HT-29 (cell line): ENCODE measurements around the gene HES6. TPM values are rescaled to one million over a fixed set of nuclear protein-coding genes. Genes with fewer than 3 reads are reported as not detected.

Experiments used
- DNase-seq: peaks from one replicate; pipeline ENCODE4 v3.0.0-alpha.2; 2015; ENCODE audit warnings: low spot score
- total RNA-seq: library from RNA; depleted of rRNA; stranded (reverse); fragments of >200 nt; shearing (Covaris generic); gene quantifications from 2 replicates; pipeline ENCODE4 v1.2.3, GENCODE V29; 2014

The HES6 gene
- total RNA-seq, 1 experiment from 2014 or later: 113 TPM

DNA sequence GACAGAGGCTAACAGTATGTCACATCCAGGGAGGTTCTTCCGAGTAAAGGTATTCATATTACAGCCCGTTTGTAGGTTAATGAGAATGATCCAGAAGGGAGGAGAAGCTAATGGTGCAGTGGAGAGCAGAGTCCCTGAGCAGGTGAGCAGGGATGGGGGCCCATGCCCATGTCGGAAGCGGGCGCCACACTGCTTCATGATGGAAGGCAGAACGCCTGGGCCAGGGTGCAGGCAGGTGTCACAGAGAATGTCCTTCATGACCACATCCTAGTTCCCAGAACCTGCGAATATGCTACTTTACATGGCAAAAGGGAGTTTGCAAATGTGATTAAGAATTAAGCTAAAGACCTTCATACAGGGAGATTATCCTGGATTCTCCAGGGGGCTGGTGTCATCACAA is 4.0 kb downstream of the HES6 start:
- no peak for DNase-seq

GRCh38 chr2:238235331-238235732 is 4.5 kb downstream of the HES6 start:
- DNase-seq: no peak

- no peak for DNase-seq
Measured at GRCh38 chr2:238233625-238234024, 6.2 kb downstream of the HES6 start.

- no peak for DNase-seq
Measured at GRCh38 chr2:238231809-238232208, 8.0 kb downstream of the HES6 start.

- no peak for DNase-seq
Measured at GRCh38 chr2:238231251-238231793, 8.5 kb downstream of the HES6 start.

DNA sequence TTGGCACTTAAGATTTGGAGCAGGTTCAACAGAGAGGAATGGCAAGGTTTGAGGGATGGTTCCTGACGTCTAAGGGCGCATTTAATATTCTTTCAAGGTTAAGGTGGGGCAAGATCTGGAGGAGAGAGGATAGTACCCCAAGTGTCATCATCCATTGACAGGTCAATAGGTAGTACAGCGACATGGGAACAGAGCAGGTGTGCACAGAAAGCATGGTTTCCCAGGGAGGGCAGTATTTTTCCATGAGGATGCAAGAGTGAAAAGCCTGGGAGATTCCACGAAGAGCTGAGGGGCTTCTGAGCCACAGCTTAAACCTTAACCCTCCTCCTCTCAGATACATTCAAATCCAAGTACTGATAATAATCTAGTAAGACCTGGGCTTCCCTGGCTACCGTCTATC is 9.1 kb downstream of the HES6 start:
- no peak for DNase-seq

DNA sequence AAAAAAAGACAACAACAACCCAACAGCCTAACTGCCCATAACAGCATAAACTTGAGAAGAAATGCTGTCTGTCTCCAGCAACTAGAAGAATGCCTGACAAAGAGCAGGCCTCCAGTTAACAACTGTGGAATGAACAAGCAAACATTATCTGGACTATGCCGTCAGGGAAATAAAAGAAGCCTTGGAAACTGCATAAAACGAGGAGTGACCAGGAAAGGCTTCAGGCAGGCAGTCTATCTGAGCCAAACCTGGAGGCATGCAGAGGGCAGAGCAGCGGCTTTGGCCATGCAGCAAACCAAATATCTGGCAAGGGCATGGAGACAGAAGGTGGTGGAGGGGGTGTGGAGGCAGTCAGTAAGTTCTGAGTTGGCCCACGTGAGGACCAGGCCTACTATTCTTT is 11.1 kb downstream of the HES6 start:
- no peak for DNase-seq

- DNase-seq: no peak
Measured at GRCh38 chr2:238227587-238228032, 12.2 kb downstream of the HES6 start.

DNA sequence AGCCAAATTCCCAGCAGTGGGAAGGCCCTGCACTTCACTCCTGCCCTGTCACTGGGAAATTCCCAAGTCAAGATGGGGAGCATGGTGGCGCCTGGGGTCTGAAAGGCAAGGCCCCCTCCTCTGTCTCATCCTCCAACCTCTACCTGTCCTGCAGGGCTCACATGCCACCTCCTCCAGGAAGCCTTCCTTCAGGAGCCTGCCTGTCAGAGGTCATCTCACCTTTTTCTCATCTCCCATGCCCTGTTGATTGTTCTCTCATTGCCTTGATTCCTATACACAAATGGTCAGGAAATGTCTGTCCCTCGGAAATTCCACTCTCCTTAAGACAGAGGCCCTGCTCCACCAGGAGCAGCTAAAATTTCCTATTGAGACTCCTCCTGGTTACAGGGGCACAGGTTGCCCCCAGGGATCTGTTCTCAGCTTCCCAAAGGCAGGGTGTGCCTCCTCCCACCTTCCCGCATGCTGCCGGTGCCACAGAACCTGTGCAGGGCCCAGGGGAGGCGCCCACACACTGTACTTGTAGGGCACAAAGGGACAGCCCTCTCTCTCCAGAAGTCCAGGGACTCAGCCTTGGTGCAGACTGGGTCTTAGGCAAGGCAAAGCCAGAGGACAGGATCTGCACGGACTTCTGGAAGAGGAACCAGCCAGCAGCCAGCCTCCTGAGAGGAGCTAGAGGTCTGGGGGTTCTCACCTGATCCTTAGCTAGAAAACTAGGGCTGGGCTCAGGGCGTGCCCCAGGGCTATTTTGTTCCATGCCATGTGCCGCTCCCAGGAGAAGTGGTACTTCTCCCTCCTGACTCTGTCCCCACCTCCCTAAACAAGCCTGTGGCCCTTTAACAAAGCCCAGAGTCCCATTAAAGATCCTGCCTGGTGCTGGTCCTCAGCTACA is 12.9 kb downstream of the HES6 start:
- no peak for DNase-seq

DNA sequence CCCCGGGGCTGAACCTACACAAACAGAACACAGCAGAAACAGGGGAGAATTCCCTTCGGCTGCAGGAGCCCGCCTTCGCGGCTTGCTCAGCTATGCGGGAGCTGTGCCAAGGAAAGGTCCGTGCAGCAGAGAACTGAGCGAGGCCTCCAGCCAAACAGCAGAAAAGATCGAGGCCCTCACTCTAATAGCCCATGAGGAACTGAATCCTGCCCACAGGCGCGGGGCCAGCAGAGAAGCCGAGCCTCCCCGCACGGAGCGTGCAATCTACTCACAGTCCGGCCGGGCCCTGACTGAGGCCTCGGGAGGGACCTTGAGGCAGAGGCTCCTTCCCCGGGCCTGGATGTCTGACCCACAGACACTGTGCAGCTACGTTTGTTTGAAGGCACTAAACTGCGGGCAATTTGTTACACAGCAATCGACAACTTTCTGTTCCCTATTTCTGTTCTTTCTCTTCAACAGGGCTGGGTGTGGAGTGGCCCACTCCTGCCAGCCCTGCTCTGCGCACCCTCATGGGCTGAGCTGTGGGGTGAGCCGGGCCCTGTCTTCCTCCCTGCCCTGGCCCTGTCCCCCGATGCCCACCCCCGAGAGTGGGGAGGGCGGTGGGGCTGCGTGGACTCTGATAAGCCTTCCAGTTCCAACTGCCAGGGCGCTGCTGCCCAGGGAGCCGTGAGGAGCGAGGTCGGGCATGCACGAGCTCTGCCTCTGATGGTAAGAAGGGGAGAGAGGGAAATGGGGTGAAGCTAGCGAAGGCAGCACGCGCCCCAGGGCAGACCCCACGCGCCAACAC is 13.7 kb downstream of the HES6 start:
- DNase-seq: no peak

GRCh38 chr2:238225121-238225520 is 14.7 kb downstream of the HES6 start:
- DNase-seq: no peak

- no peak for DNase-seq
Measured at GRCh38 chr2:238224356-238225035, 15.3 kb downstream of the HES6 start.

DNA sequence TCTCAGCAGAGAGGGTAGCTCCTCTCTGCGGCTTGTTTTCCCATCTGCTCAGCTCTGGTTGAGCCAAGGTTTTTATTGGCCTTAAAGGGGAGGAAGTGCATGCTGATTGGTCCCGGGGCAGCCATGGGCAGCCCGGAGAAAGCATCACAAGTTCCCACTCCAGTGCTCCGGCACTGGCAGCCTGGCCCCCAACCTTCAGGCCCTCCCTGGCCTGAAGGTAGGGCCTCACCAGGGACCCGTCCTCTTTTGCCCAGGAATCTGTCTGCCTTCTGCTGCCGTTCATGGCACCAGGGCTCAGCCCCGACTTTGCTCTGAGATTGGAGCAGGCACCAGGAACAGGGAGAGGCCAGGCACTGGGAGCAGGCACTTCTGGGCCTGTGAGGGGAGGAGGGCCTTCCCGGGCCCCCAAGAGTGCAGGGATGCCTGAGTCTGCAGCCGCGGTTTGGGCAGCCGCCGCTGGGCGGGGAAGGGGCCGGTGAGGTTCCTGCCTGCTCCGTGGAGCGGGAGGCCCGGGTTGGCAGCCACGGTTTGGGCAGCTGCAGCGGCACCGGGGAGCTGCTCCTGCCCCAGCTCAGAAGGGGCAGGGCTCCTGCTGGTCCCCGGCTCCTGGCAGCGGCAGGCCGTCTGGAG is 18.8 kb downstream of the HES6 start:
- DNase-seq: no peak

DNA sequence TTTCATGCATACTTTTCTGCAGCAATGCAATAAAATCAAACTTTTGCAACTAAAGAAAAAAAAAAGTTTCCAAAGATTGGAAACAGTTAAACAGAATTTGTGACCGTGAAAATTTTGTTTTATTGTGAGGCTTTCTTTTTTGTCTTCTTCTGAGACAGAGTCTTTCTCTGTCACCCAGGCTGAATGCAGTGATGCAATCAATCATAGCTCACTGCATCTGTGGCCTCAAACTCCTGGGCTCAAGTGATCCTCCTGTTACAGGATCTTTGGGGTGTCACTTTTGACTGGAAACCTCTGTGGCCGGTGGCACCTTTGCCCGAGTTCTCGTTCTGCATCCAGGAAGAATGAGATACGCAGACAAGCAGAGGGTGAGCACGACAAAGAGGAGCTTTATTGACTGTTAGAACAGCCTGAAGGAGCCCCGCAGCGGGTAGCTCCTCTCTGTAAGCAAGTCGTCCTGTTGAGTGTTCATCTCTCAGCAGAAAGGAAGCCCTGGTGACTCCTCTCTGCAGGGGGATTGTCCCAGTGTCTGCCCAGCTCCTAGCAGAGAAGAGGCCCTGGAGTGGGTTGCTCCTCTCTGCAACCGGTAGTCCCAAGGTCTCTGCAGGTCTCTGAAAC is 19.5 kb downstream of the HES6 start:
- DNase-seq: no peak

- DNase-seq: no peak
Measured at GRCh38 chr2:238216651-238217184, 23.1 kb downstream of the HES6 start.

- no peak for DNase-seq
Measured at GRCh38 chr2:238207006-238207405, 32.8 kb downstream of the HES6 start.

GRCh38 chr2:238203973-238204683 is 35.7 kb downstream of the HES6 start:
- no peak for DNase-seq

- peak; percentile 84 for DNase-seq
Measured at GRCh38 chr2:238203094-238203972, 36.5 kb downstream of the HES6 start, which contains the start of gene ILKAP. TSS of gene ILKAP (minus strand) at chr2:238203695. CDS start at chr2:238203553, 142 bp downstream.
